ENCODE data around the gene DSG3.
"Not testable (repeated sequence)": the region's sequence is repeated elsewhere in the genome, so short reads cannot be mapped to it uniquely, and the experiment has no call there.

The DSG3 gene

DNA sequence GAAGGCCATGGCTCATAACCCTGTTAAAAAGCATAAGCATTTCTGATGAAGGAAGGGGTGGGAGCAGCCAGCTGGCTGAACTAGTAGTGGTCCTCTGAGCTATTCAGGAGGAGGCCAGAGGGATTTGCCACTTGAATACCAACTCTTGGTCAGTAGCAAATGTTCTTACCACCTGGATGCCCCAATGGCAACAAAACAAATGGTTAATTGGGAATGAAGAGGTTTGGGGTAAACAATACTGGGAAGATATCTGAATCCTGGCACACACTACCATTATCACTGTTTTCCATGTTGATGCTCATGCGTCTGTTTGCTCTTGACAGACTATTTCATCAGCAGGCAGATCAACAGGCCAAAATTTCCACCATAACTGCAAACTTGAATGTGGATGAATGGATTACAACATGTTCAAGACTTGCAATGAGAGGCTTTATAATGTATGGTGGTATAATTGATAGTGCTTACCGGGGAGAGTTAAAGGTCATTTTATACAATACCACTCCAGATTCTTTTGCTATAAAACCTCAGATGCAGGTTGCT, 47.2 kb downstream of the DSG3 start:
- not testable (repeated sequence) for DNase-seq

GRCh38 chr18:31497404-31497835, 49.9 kb downstream of the DSG3 start:
- no peak for DNase-seq

GRCh38 chr18:31497836-31498573, 50.5 kb downstream of the DSG3 start, which contains the start of gene DSG2:
Gene DSG2 (plus strand): TSS chr18:31498177. CDS start chr18:31498252, 75 bp downstream.
- DNase-seq: no peak

DNA sequence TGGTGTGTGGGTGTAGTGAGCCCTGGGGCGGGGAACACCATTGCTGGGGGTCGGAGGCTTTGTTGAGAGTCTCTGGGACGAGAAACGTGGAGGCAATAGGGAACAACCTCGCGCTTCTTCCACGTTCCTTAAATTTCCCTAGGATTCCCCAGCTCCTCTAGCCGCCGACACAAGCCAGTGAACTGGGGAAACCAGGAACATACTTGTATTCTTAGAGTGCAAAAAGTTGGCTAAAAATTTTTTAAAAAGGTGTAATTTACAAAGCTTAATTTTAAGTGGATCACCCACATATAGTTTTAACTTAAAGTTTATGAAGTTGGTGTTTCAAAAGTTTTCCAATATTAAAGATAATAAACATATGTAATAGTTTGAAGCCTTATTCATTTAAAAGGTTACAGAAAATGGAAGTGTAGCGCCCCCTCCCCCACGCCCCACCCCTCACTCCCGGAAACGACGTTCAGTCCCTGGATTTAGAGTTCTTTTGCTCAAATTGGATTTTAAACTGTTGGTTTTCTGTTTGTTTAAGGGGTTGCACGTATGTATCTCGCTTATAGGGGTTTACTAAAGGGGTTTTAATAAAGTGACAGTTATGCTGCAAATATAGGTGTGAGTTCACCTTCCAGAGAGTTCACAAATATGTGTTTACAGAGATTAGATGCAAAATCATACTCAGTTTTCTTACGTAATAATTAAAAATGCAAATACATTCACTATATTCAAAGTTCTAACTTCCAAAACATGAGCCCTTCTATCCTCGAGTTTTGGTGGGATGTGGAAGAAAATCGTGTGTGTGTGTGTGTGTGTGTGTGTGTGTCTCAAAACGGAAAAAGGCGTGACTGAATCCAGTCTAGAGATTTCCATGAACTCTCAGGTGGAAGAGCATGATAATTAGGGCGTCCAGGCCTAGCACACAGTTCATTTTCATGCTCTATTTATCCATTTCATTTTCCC, 51.3 kb downstream of the DSG3 start:
- no peak for DNase-seq

DNA sequence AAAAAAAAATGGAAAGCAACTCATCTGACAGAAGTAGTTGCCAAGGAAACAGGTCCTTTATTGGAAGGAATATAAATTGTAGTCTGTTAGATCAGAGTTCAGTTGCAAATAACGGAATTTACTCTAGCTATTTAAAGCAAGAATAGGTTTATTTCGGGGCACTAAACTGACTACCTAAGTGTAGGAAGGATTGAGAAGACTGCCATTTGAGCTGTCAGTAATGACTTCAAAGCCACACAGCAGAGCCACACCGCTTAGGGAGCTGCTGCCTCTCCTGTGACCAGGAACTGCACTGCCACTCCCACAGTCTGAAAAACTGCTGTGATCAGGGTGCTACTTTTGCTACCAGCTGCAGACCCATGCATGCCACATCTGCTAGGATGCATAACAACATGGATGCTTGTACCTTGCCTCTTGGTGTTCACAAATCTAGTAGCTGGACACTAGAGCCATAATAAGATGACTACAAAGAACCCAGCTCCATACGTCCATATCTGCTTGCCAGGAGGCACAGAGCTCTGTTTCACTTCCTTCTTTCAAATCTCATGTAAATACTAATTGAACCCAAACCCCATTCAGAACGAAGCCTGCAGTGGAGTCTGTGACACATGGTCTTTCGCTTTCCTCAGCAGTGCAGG, 52.6 kb downstream of the DSG3 start:
- peak in 1 of 2 experiments; percentile 6 for DNase-seq

- no peak for DNase-seq
These were observed 55.5 kb downstream of the DSG3 start for GRCh38 chr18:31503011-31503410.

DNA sequence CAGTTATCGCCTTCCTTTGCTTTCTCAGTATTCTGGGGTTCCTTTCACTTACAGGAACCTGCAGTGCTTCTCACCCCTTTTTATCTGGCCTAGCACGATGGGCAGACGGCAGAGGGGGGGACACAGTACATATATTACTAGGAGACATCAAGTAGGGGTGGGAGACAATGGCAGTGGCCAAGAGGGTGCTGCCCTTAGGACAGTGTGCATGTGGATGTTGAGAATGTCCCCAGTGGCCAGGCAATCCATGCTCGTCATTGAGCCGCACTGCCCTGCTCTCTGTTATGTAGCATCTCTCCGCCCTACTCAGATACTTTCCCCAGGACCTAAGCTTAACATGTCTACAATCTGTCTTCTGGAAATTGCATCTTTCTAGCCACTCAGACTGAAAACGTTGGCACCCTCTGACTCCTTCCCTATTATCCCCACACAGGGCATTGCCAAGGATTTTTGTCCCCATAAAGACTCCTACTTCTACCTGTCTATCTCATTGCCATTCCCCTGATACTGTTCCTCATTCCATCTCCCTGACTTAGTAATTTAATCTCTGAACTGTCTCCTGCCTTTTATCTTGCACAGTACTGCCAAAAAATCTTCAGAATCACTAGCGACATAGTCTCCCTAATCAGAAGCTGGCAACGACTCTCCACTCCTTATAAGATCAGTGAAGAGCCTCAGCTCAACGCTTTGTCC, 57.1 kb downstream of the DSG3 start:
- DNase-seq: no peak

- DNase-seq: no peak
These were observed 57.6 kb downstream of the DSG3 start for GRCh38 chr18:31505156-31505555.

DNA sequence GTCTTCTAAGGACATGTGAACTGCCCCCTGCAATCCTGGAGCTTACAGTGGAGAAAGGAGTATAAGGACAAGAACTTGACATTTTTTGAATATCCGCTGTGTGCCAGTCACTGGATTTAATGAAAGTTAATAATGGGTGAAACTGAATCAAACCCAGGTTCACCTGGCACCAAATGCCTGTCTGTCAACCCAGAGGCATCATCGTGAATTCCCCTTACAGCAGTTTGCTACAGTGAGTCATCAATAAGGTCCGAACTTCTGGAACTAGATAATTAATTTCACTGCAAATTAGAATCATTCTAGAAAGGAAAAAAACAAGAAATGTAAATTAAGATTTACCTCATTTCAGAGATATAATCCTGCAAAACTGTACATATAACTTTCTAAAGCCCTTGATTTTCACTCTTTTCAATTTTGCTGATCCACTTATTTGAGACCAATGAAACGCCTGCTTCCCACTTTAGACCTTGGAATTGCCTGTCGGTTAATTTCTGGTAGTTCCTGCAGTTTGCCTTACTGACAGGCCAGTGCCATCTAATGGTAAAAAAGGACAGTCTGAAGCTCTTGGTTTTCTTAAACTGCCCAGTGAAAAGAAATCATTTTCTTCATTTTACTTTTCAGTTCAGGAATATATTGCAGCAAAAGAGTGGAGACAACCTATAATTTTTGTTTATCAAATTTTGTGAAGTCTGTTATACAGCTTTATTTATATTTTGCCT, 58.6 kb downstream of the DSG3 start:
- DNase-seq: no peak

- DNase-seq: not testable (repeated sequence)
These were observed 59.6 kb downstream of the DSG3 start for GRCh38 chr18:31507124-31507523.

- DNase-seq: no peak
These were observed 61.2 kb downstream of the DSG3 start for GRCh38 chr18:31508781-31509180.

DNA sequence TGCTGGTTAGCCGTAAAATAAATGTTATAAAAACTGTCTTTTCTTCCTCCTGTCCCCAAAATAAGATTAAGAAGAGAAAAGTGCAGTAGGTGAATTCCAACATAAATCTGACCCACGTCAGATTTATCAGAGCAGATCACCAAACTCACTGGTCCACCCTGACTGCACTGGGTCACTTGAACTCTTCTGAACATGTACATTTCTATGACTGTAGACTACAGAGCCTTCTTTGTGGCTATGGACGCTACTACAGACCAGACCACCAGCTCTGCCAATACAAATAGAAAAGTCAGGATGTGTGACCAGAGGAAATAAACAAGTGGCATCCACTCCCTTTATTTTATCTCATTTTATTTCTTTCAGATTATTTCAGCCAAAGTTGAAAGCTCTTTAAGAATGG, 62.0 kb downstream of the DSG3 start:
- no peak for DNase-seq

DNA sequence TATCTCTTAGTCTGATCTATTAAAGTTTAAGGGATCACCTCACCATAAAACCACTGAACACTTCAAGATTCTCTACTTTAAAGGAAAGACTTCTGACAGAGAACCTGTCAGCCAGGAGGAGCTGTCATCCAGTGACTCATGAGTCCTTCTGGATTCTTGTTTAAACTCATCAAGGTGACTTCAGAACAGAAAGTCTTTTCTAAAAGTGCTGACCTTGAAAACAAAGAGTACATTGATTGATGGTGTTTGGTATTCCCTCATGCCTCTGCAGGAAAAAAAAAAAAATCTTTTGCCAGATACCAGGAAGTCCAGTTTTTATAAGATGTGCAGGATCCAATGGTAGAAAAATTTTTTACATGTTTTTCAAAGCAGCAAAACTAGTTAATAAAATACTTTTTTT, 62.8 kb downstream of the DSG3 start:
- no peak for DNase-seq

DNA sequence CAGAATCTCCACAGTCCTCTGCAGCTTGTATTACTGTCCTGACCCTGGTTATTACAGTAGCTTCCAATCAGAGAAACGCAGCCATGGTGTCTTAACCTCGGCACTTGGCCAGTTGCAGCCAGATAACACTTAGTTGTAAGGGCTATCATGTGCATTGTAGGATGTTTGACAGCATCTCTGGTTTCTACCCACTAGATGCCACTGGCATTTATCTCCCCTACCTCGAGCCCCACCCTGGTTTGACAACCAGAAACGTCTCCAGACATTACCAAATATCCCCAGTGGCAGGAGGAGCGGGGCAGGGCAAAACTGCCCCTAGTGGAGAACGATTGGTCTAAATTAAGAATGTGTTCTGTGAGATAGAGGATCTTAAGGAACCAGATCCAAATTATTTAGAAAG, 63.6 kb downstream of the DSG3 start:
- no peak for DNase-seq

GRCh38 chr18:31512203-31512764, 64.7 kb downstream of the DSG3 start:
- DNase-seq: no peak

- no peak for DNase-seq
These were observed 65.8 kb downstream of the DSG3 start for GRCh38 chr18:31513189-31513935.

DNA sequence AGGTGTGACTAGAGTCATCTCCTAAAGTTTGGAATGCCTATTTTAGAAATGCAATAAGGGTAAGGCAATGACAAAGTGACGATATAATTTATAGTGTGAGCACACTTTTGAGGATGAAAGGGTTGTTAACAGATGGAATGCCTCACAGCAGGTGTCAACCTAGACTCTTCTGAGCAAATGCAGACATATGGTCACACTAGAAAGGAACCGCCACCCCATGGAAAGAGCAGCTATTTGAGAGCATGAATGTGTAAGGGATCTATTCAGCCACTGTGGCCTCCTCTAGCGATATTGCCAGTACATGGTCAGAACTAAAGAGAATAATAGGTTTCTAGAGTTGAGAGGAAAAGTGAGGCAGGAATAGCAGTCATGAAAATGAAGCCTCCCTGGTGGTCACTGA, 68.9 kb downstream of the DSG3 start:
- DNase-seq: no peak

DNA sequence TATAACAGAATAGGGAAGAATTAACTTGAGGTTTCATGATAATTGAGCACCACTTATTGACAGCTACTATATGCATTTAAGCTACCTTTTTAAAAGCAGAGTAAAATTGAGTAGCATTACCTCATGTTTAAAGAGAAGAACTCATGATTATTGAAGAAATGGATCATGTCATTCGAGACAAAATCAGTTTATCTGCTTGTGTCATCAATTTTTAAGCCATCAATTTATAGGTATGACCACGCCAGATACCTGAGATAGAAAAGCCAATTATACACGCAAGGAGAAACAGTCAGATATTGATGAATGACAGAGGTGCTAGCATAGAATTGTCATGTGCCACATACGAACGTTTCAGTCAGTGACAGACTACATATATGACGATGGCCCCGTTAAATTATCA, 78.8 kb downstream of the DSG3 start:
- no peak for DNase-seq

All from AML-193 (cell line).